Glutamatergic neuron (in vitro differentiated cells): Measurements from ENCODE around the gene KMT2D. TPM values are rescaled to one million over a fixed set of nuclear protein-coding genes. Genes with fewer than 3 reads are reported as not detected.
A peak's percentile ranks its signal among the peaks of the same experiment; 100 is the strongest.

ENCODE experiments used
- DNase-seq: peaks from one replicate; pipeline ENCODE4 v3.0.0; 2022
- H3K27ac Mint-ChIP-seq: one replicate; pipeline ENCODE4 v1.8.0; 2020; ENCODE audit warnings: mild to moderate bottlenecking, mixed read lengths, inconsistent platforms; ENCODE audit not compliant: unreplicated experiment
- H3K27me3 Mint-ChIP-seq: one replicate; pipeline ENCODE4 v1.8.0; 2020; ENCODE audit warnings: mild to moderate bottlenecking, moderate library complexity, mixed read lengths, inconsistent platforms; ENCODE audit not compliant: unreplicated experiment
- H3K36me3 Mint-ChIP-seq: one replicate; pipeline ENCODE4 v1.8.0; 2020; ENCODE audit warnings: mild to moderate bottlenecking, mixed read lengths, inconsistent platforms; ENCODE audit not compliant: unreplicated experiment
- H3K4me1 Mint-ChIP-seq: one replicate; pipeline ENCODE4 v1.8.0; 2020; ENCODE audit warnings: mild to moderate bottlenecking, low read depth, mixed read lengths, inconsistent platforms; ENCODE audit not compliant: unreplicated experiment
- H3K4me3 Mint-ChIP-seq: one replicate; pipeline ENCODE4 v1.8.0; 2020; ENCODE audit warnings: mild to moderate bottlenecking, mixed read lengths, inconsistent platforms; ENCODE audit not compliant: unreplicated experiment
- H3K9me3 Mint-ChIP-seq: one replicate; pipeline ENCODE4 v1.8.0; 2020; ENCODE audit warnings: mild to moderate bottlenecking, moderate library complexity, mixed read lengths, inconsistent platforms; ENCODE audit not compliant: unreplicated experiment
- CTCF ChIP-seq: fragments of 200-600 bp; sonication (generic); IDR thresholded peaks from one replicate; pipeline ENCODE4 v1.5.0; 2021; ENCODE audit not compliant: partially characterized antibody, unreplicated experiment
- total RNA-seq: library from RNA; stranded (reverse); fragmentation: NEBNext Ultra II Directional; extraction: Animal tissue kit (Norgen Biotek cat#: 25700); gene quantifications from one replicate; pipeline ENCODE4 v1.2.1, GENCODE V29; 2021; ENCODE audit not compliant: unreplicated experiment

The KMT2D gene
- total RNA-seq, 1 donor from 2014 or later, result 144 TPM

DNA sequence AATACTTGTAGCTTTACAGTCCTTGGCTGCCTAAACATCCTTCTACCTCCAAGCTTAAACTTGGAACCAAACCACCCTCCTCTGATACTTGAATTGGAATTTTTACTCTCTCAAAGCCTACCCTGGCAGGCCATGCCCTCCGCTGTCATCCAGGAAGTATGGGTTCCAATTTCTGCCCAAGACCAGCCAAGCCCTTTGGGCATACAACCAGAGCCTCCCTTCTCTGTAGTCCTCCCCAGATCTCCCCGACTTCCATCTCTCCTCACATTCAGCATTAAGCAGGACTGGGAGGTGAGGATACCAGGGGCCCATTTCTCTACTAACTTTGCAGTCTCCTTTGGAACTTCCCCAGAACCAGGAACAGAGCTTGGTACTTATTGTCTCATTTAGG is 34.4 kb upstream of the KMT2D start:
- peak overlapping the region; percentile 28 for H3K27ac Mint-ChIP-seq
- H3K27me3 Mint-ChIP-seq, result peaks cover 25% of the 10 kb centered on the region
- peaks cover 10% of the 10 kb centered on the region for H3K36me3 Mint-ChIP-seq
- H3K4me3 Mint-ChIP-seq, result peak overlapping the region; percentile 47
- H3K4me1 Mint-ChIP-seq, result peaks cover 5% of the 10 kb centered on the region
- DNase-seq, result no peak
- TF ChIP-seq CTCF, result no peak
- peaks cover 22% of the 10 kb centered on the region for H3K9me3 Mint-ChIP-seq

GRCh38 chr12:49094160-49094974 is 33.8 kb upstream of the KMT2D start, which contains the start of gene DHH:
Gene DHH, minus strand, starts transcription at chr12:49094801. Its CDS starts 289 bp downstream, at chr12:49094512.
- Mint-ChIP-seq H3K27ac (peak within 1 kb of the TSS; percentile 28), H3K36me3 (peaks cover 10% of the 10 kb centered on the region), H3K4me3 (peak within 1 kb of the TSS; percentile 47), H3K4me1 (peaks cover 5% of the 10 kb centered on the region), H3K27me3 (peaks cover 25% of the 10 kb centered on the region), H3K9me3 (peaks cover 22% of the 10 kb centered on the region)
- no peak for TF ChIP-seq CTCF
- DNase-seq, result peak; percentile 46

- H3K4me3 Mint-ChIP-seq, result peak overlapping the region; percentile 25
- no peak for DNase-seq
These were observed 33.2 kb upstream of the KMT2D start for GRCh38 chr12:49093792-49094159.

DNA sequence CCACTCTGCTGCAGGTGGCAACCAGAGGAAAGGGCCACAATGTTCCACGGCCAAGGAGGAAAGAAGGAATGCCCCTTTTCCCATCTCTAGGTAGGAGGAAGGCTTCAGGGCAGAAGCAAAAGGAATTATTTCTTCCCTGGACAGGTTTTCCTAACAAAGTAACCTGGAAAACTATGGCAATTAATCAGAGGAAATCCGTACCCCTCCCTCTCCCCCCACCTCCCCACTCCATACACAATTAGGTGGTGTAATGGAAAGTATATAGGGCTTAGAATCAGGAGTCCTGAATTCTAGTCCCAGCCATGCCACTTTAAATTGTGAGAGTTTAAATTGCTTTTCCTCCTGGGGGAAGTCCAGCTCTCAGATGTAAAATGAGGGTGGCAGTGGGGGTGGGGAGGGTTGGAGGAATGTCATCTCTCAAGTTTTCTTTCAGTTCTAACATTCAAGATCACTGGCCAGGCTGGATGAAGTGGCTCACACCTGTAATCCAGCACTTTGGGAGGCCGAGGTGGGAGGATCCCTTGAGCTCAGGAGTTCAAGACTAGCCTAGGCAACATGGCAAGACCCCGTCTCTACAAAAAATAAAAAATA is 32.3 kb upstream of the KMT2D start:
- no peak for DNase-seq
- no peak for TF ChIP-seq CTCF
- no peak overlapping the region for H3K27ac Mint-ChIP-seq
- peaks cover 29% of the 10 kb centered on the region for H3K27me3 Mint-ChIP-seq
- H3K4me1 Mint-ChIP-seq, result peaks cover 7% of the 10 kb centered on the region
- no peak overlapping the region for H3K4me3 Mint-ChIP-seq
- peaks cover 10% of the 10 kb centered on the region for H3K36me3 Mint-ChIP-seq
- H3K9me3 Mint-ChIP-seq, result peaks cover 23% of the 10 kb centered on the region

More at GRCh38 chr12:49093792-49094159, 33.2 kb upstream of the KMT2D start:
- Mint-ChIP-seq H3K4me1 (peaks cover 5% of the 10 kb centered on the region), H3K9me3 (peaks cover 22% of the 10 kb centered on the region), H3K27ac (no peak overlapping the region), H3K36me3 (peaks cover 10% of the 10 kb centered on the region), H3K27me3 (peaks cover 25% of the 10 kb centered on the region)
- TF ChIP-seq CTCF, result no peak
